ENCODE data around the gene HNF4A.

Gene HNF4A

GRCh38 chr20:44404204-44405181 is 49.0 kb downstream of the HNF4A start:
- Histone ChIP-seq H3K36me3 (ENCODE audit: low read depth) (no peaks in the 10 kb centered on the region), H3K4me1 (ENCODE audit: insufficient read depth, poor library complexity, severe bottlenecking) (peaks cover 21% of the 10 kb centered on the region), H3K27me3 (ENCODE audit: insufficient read depth, poor library complexity, severe bottlenecking) (no peaks in the 10 kb centered on the region), H3K9me3 (ENCODE audit: severe bottlenecking) (no peaks in the 10 kb centered on the region), H3K27ac (ENCODE audit: poor library complexity, severe bottlenecking) (no peak overlapping the region), H3K4me3 (ENCODE audit: severe bottlenecking) (no peak overlapping the region)
- DNase-seq (ENCODE audit: low spot score) = no peak
- no peak for TF ChIP-seq CTCF (IDR thresholded peaks at IDR 0.05; ENCODE audit: poor library complexity, severe bottlenecking)
- ATAC-seq (ENCODE audit: low read depth) = no peak

- DNase-seq (ENCODE audit: low spot score) = no peak
- no peaks in the 10 kb centered on the region for H3K36me3 ChIP-seq (ENCODE audit: low read depth)
Observed at GRCh38 chr20:44405257-44405656, 49.8 kb downstream of the HNF4A start.

GRCh38 chr20:44405785-44406571 is 50.5 kb downstream of the HNF4A start:
- DNase-seq (ENCODE audit: low spot score) = no peak
- TF ChIP-seq CTCF (IDR thresholded peaks at IDR 0.05; ENCODE audit: poor library complexity, severe bottlenecking) = no peak
- ATAC-seq (ENCODE audit: low read depth) = no peak
- no peaks in the 10 kb centered on the region for H3K27me3 ChIP-seq (ENCODE audit: insufficient read depth, poor library complexity, severe bottlenecking)
- no peak overlapping the region for H3K27ac ChIP-seq (ENCODE audit: poor library complexity, severe bottlenecking)
- H3K36me3 ChIP-seq (ENCODE audit: low read depth) = no peaks in the 10 kb centered on the region
- no peaks in the 10 kb centered on the region for H3K9me3 ChIP-seq (ENCODE audit: severe bottlenecking)
- peaks cover 22% of the 10 kb centered on the region for H3K4me1 ChIP-seq (ENCODE audit: insufficient read depth, poor library complexity, severe bottlenecking)
- no peak overlapping the region for H3K4me3 ChIP-seq (ENCODE audit: severe bottlenecking)

More at GRCh38 chr20:44405257-44405656, 49.8 kb downstream of the HNF4A start:
- H3K27me3 ChIP-seq (ENCODE audit: insufficient read depth, poor library complexity, severe bottlenecking) = no peaks in the 10 kb centered on the region
- H3K4me3 ChIP-seq (ENCODE audit: severe bottlenecking) = no peak overlapping the region
- peaks cover 22% of the 10 kb centered on the region for H3K4me1 ChIP-seq (ENCODE audit: insufficient read depth, poor library complexity, severe bottlenecking)
- H3K9me3 ChIP-seq (ENCODE audit: severe bottlenecking) = no peaks in the 10 kb centered on the region
- no peak for TF ChIP-seq CTCF (IDR thresholded peaks at IDR 0.05; ENCODE audit: poor library complexity, severe bottlenecking)
- H3K27ac ChIP-seq (ENCODE audit: poor library complexity, severe bottlenecking) = no peak overlapping the region
- ATAC-seq (ENCODE audit: low read depth) = no peak

GRCh38 chr20:44406572-44407137 is 51.2 kb downstream of the HNF4A start:
- H3K9me3 ChIP-seq (ENCODE audit: severe bottlenecking) = no peaks in the 10 kb centered on the region
- ATAC-seq (ENCODE audit: low read depth) (no peak), DNase-seq (ENCODE audit: low spot score) (no peak)
- peaks cover 22% of the 10 kb centered on the region for H3K4me1 ChIP-seq (ENCODE audit: insufficient read depth, poor library complexity, severe bottlenecking)
- H3K27me3 ChIP-seq (ENCODE audit: insufficient read depth, poor library complexity, severe bottlenecking) = no peaks in the 10 kb centered on the region
- no peak for TF ChIP-seq CTCF (IDR thresholded peaks at IDR 0.05; ENCODE audit: poor library complexity, severe bottlenecking)
- no peaks in the 10 kb centered on the region for H3K36me3 ChIP-seq (ENCODE audit: low read depth)
- H3K27ac ChIP-seq (ENCODE audit: poor library complexity, severe bottlenecking) = peak overlapping the region; percentile 36
- no peak overlapping the region for H3K4me3 ChIP-seq (ENCODE audit: severe bottlenecking)
